Activated T-cell treated with anti-CD3 and anti-CD28 coated beads, Interleukin-2, amount 50 U/mL, for 24 hours (primary cell): ENCODE measurements around the gene MIGA1.

Experiments
- DNase-seq: peaks from one replicate; pipeline ENCODE4 v3.0.0-alpha.2; 2020
- H3K27ac Mint-ChIP-seq: 2 replicates; pipeline ENCODE4 v1.8.0; 2020; ENCODE audit warnings: mild to moderate bottlenecking, mixed read lengths
- H3K27me3 Mint-ChIP-seq: 2 replicates; pipeline ENCODE4 v1.8.0; 2020; ENCODE audit warnings: mixed read lengths
- H3K36me3 Mint-ChIP-seq: 2 replicates; pipeline ENCODE4 v1.8.0; 2020; ENCODE audit warnings: low read depth, mixed read lengths
- H3K4me1 Mint-ChIP-seq: 2 replicates; pipeline ENCODE4 v1.8.0; 2020; ENCODE audit warnings: low read depth, mixed read lengths
- H3K4me3 Mint-ChIP-seq: 2 replicates; pipeline ENCODE4 v1.8.0; 2020; ENCODE audit warnings: mild to moderate bottlenecking, moderate library complexity, mixed read lengths
- H3K9me3 Mint-ChIP-seq: 2 replicates; pipeline ENCODE4 v1.8.0; 2020; ENCODE audit warnings: mixed read lengths

The MIGA1 gene

GRCh38 chr1:77850082-77850481 is 70.6 kb downstream of the MIGA1 start:
- Mint-ChIP-seq H3K4me1 (peaks cover 8% of the 10 kb centered on the region), H3K27me3 (no peaks in the 10 kb centered on the region), H3K9me3 (peaks cover 4% of the 10 kb centered on the region), H3K4me3 (no peak overlapping the region), H3K27ac (no peak overlapping the region), H3K36me3 (peaks cover 52% of the 10 kb centered on the region)
- no peak for DNase-seq

GRCh38 chr1:77857552-77857951 is 78.1 kb downstream of the MIGA1 start:
- H3K36me3 Mint-ChIP-seq, result peaks cover 80% of the 10 kb centered on the region
- no peak for DNase-seq
- H3K27ac Mint-ChIP-seq, result no peak overlapping the region
- no peak overlapping the region for H3K4me3 Mint-ChIP-seq
- H3K9me3 Mint-ChIP-seq, result peaks cover 21% of the 10 kb centered on the region
- H3K4me1 Mint-ChIP-seq, result peaks cover 6% of the 10 kb centered on the region
- no peaks in the 10 kb centered on the region for H3K27me3 Mint-ChIP-seq

- H3K27me3 Mint-ChIP-seq, result no peaks in the 10 kb centered on the region
These were observed 79.3 kb downstream of the MIGA1 start for GRCh38 chr1:77858725-77859124.

GRCh38 chr1:77859248-77859647 is 79.8 kb downstream of the MIGA1 start:
- Mint-ChIP-seq H3K27ac (no peak overlapping the region), H3K4me1 (peaks cover 3% of the 10 kb centered on the region), H3K9me3 (peaks cover 21% of the 10 kb centered on the region), H3K4me3 (no peak overlapping the region), H3K27me3 (no peaks in the 10 kb centered on the region), H3K36me3 (peaks cover 77% of the 10 kb centered on the region)
- no peak for DNase-seq

More at GRCh38 chr1:77858725-77859124, 79.3 kb downstream of the MIGA1 start:
- H3K27ac Mint-ChIP-seq, result no peak overlapping the region
- peaks cover 6% of the 10 kb centered on the region for H3K4me1 Mint-ChIP-seq
- H3K9me3 Mint-ChIP-seq, result peaks cover 21% of the 10 kb centered on the region
- peaks cover 79% of the 10 kb centered on the region for H3K36me3 Mint-ChIP-seq
- no peak overlapping the region for H3K4me3 Mint-ChIP-seq
- no peak for DNase-seq

- no peaks in the 10 kb centered on the region for H3K4me1 Mint-ChIP-seq
- H3K27me3 Mint-ChIP-seq, result no peaks in the 10 kb centered on the region
- H3K27ac Mint-ChIP-seq, result no peak overlapping the region
- peaks cover 53% of the 10 kb centered on the region for H3K36me3 Mint-ChIP-seq
- no peaks in the 10 kb centered on the region for H3K9me3 Mint-ChIP-seq
- no peak overlapping the region for H3K4me3 Mint-ChIP-seq
- no peak for DNase-seq
These were observed 86.8 kb downstream of the MIGA1 start for GRCh38 chr1:77866296-77866695.

- no peak overlapping the region for H3K27ac Mint-ChIP-seq
- no peaks in the 10 kb centered on the region for H3K9me3 Mint-ChIP-seq
- H3K27me3 Mint-ChIP-seq, result no peaks in the 10 kb centered on the region
- no peaks in the 10 kb centered on the region for H3K4me1 Mint-ChIP-seq
- DNase-seq, result no peak
- peaks cover 42% of the 10 kb centered on the region for H3K36me3 Mint-ChIP-seq
- H3K4me3 Mint-ChIP-seq, result no peak overlapping the region
These were observed 93.2 kb downstream of the MIGA1 start for GRCh38 chr1:77872645-77873044.

GRCh38 chr1:77873461-77873860 is 94.0 kb downstream of the MIGA1 start:
- H3K4me3 Mint-ChIP-seq, result no peak overlapping the region
- H3K36me3 Mint-ChIP-seq, result peaks cover 39% of the 10 kb centered on the region
- no peaks in the 10 kb centered on the region for H3K4me1 Mint-ChIP-seq
- H3K9me3 Mint-ChIP-seq, result no peaks in the 10 kb centered on the region
- H3K27ac Mint-ChIP-seq, result no peak overlapping the region
- H3K27me3 Mint-ChIP-seq, result no peaks in the 10 kb centered on the region
- no peak for DNase-seq

- Mint-ChIP-seq H3K27me3 (no peaks in the 10 kb centered on the region), H3K36me3 (peaks cover 36% of the 10 kb centered on the region), H3K9me3 (no peaks in the 10 kb centered on the region), H3K27ac (no peak overlapping the region), H3K4me3 (no peak overlapping the region), H3K4me1 (no peaks in the 10 kb centered on the region)
- DNase-seq, result no peak
These were observed 95.5 kb downstream of the MIGA1 start for GRCh38 chr1:77874804-77875445.

GRCh38 chr1:77876884-77877283 is 97.4 kb downstream of the MIGA1 start:
- DNase-seq, result no peak
- Mint-ChIP-seq H3K4me1 (peaks cover 8% of the 10 kb centered on the region), H3K27me3 (no peaks in the 10 kb centered on the region), H3K9me3 (no peaks in the 10 kb centered on the region), H3K36me3 (peaks cover 34% of the 10 kb centered on the region), H3K27ac (no peak overlapping the region), H3K4me3 (no peak overlapping the region)

- Mint-ChIP-seq H3K27ac (no peak overlapping the region), H3K4me3 (no peak overlapping the region), H3K27me3 (no peaks in the 10 kb centered on the region), H3K9me3 (no peaks in the 10 kb centered on the region), H3K36me3 (peaks cover 9% of the 10 kb centered on the region), H3K4me1 (peaks cover 8% of the 10 kb centered on the region)
- DNase-seq, result no peak
These were observed 101.6 kb downstream of the MIGA1 start for GRCh38 chr1:77881061-77881460.

- Mint-ChIP-seq H3K27me3 (peaks cover 9% of the 10 kb centered on the region), H3K4me1 (peaks cover 12% of the 10 kb centered on the region), H3K27ac (no peak overlapping the region), H3K36me3 (peaks cover 6% of the 10 kb centered on the region), H3K9me3 (no peaks in the 10 kb centered on the region), H3K4me3 (no peak overlapping the region)
- no peak for DNase-seq
These were observed 103.0 kb downstream of the MIGA1 start for GRCh38 chr1:77882411-77882810.

GRCh38 chr1:77888081-77888780 is 108.8 kb downstream of the MIGA1 start, which contains the start of gene NEXN:
NEXN (plus strand) TSS chr1:77888624; CDS start chr1:77916107, 27,483 bp downstream.
- H3K4me3 Mint-ChIP-seq, result peak within 1 kb of the TSS; percentile 73
- DNase-seq, result peak; percentile 30
- H3K9me3 Mint-ChIP-seq, result no peaks in the 10 kb centered on the region
- H3K27ac Mint-ChIP-seq, result no peak within 1 kb of the TSS
- peaks cover 29% of the 10 kb centered on the region for H3K27me3 Mint-ChIP-seq
- peaks cover 14% of the 10 kb centered on the region for H3K4me1 Mint-ChIP-seq
- no peaks in the 10 kb centered on the region for H3K36me3 Mint-ChIP-seq

- Mint-ChIP-seq H3K27ac (no peak overlapping the region), H3K9me3 (no peaks in the 10 kb centered on the region), H3K4me1 (peaks cover 14% of the 10 kb centered on the region), H3K27me3 (peaks cover 29% of the 10 kb centered on the region), H3K36me3 (no peaks in the 10 kb centered on the region), H3K4me3 (peak overlapping the region; percentile 73)
- peak; percentile 50 for DNase-seq
These were observed 109.6 kb downstream of the MIGA1 start for GRCh38 chr1:77888781-77889642.

- H3K4me1 Mint-ChIP-seq, result peaks cover 14% of the 10 kb centered on the region
- no peaks in the 10 kb centered on the region for H3K9me3 Mint-ChIP-seq
- no peaks in the 10 kb centered on the region for H3K36me3 Mint-ChIP-seq
- DNase-seq, result no peak
- H3K27ac Mint-ChIP-seq, result no peak overlapping the region
- no peak overlapping the region for H3K4me3 Mint-ChIP-seq
- H3K27me3 Mint-ChIP-seq, result peaks cover 29% of the 10 kb centered on the region
These were observed 110.2 kb downstream of the MIGA1 start for GRCh38 chr1:77889671-77890070.
